ENCODE results near the gene PKNOX1. TPM values are rescaled to one million over a fixed set of nuclear protein-coding genes. Genes with fewer than 3 reads are reported as not detected.
"Not testable (repeated sequence)": the region's sequence is repeated elsewhere in the genome, so short reads cannot be mapped to it uniquely, and the experiment has no call there.

The PKNOX1 gene
- polyA plus RNA-seq, 3 donors: 24.7 to 30.4 (median 25.7) TPM

DNA sequence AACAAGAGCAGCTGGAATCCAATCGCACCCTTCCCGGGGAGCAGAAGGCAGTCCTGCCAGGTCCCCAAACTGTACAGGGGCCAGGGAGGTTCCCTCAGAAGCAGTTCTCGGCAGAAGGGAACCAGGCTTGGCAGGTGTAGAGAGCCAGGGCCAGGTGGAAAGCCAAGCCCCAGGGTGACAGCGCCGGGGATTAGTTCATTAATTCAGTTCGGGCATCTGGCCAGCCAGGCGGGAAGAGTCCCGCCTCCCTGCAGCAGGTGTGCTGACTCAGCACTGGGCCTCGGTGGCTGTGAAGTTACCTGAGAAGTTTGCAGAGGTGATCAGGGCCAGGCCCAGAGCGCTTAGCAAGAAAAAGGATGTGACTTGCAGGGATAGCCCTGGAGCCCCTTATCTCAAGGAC lies 95.3 kb downstream of the PKNOX1 start:
- DNase-seq (ENCODE audit: extremely low read depth in 1 of 11, low read depth in 9 of 11, low spot score in 4 of 11): not testable (repeated sequence)

DNA sequence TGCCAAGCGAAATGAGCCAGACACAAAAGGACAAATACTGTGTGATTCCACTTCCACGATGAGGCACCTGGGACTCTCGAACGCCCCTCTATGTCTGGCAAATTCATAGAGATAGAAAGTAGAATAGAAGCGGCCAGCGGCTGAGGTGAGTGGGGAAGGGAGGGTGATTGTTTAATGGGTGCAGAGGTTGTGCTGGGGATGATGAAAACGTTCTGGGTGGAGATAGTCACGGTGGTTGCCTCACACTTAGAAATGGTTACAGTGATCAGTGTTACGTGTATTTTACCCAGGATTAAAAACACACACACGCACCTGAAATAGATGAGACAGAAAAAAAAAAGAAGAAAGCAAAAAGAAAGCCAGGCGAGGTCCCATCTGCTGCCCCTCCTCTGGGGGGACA lies 98.4 kb downstream of the PKNOX1 start:
- not testable (repeated sequence) for DNase-seq (ENCODE audit: extremely low read depth in 1 of 11, low read depth in 9 of 11, low spot score in 4 of 11)

DNA sequence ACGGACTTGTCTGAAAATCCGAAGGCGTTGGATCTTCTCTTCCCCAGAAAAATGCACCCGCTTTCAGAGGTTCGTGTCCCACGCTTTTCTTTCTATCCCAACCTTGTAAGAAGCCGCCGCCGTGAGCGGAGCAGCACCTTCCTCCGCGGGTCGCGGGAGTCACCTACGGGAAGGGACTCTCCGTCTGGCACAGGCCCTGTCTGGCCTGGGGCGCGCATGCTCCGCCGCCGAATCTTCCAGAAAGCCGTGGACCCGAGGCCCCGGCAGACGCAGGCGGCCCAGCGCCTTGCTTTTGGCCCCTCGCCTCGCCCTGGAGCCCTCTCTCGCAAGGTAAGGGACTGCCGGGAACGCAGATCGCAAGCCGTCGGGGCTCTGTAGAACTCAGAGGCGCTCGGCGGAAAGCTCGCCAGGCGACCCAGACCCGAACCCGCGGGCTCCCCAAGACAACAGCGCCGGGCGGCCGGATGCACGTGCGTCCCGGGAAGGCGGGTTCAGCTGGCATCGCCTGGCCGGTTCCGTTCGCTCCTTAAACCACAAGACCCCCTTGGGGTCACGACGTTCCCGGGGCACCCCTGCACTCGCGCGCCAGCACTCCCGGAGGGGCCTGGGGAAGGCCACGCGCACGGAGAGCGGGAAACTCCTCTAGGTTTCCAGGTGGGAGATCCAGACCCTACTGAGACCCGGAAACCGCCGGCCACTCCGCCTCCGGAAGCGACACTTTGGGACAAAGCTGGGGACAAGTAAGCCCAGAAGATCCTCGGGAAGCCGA lies 100.2 kb downstream of the PKNOX1 start:
- DNase-seq (ENCODE audit: extremely low read depth in 1 of 11, low read depth in 9 of 11, low spot score in 4 of 11): not testable (repeated sequence)

DNA sequence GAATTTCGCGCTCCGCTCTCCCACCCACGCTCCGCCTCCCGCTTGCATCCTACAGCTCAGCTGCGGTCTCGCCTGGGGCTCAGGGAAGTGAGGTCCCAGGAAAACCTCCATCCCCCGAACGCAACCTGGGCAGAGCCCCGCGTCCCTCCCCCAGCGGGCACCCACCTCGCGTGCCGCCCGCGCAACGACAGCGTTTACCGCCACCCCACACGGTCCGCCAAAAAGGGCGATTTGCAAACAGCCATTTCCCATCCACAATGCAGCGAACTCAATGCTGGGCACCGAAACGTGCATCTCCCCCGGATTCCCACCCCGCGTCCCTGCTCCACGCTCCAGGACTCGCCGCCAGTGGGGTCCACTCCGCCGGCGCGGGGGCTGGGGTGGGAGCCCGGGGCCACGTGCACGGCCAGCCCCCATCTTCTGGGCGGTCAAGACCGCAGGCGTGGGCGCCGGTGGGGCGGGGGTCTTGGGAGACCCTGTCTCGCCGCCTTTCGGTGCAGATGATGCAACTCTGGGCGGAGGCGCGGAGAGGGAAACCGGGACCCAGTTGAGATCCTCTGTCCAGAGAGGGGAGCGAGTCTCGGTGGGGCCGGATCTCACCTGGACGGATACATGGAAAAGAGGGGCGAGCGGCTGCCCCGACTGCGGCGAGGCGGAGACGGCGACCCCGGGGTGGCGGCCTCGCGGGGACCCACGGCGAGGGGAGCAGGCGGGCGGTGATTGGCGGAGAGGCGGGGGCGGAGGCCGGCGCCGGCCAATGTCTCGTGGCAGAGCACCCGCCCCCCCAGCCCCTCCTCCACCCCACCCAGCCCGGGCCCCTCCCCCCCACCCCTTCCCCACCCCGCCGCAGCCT lies 101.0 kb downstream of the PKNOX1 start, which contains the start of gene CBS:
TSS of gene CBS (minus strand) at position 666 of the 853 bp plus-strand sequence. CDS start 3,642 bp downstream, outside the sequence.
- not testable (repeated sequence) for DNase-seq (ENCODE audit: extremely low read depth in 1 of 11, low read depth in 9 of 11, low spot score in 4 of 11)

DNA sequence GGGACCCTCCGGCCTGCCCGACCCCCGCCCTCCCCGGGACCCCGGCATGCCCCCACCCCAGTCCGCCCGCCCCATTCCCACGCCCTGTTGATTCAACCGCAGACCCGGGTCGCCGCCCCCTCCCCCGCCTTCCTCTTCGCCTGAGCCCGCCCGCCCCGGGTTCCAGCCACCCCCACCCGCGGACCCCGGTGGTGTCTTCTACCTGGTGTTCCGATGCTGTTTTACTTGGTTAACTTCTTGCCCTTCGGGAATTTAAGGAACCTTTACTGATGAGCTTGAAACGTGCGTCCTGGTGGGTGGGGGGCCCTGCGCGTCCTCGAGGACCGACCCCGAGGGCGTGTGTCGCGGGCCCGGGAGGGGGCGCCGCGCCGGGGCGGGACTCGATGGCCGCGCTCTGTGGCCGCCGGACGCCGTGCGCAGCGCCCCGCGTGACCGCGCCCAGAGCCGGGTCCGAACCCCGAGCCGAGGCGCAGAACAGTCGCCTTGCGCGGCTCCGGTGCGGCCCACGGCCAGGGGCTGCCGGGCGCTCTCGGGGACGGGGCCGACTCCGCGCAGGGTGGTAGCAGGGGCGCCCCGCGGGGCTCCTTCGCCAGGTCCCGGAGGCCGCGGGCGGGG lies 101.8 kb downstream of the PKNOX1 start:
- DNase-seq (ENCODE audit: extremely low read depth in 1 of 11, low read depth in 9 of 11, low spot score in 4 of 11): not testable (repeated sequence)

DNA sequence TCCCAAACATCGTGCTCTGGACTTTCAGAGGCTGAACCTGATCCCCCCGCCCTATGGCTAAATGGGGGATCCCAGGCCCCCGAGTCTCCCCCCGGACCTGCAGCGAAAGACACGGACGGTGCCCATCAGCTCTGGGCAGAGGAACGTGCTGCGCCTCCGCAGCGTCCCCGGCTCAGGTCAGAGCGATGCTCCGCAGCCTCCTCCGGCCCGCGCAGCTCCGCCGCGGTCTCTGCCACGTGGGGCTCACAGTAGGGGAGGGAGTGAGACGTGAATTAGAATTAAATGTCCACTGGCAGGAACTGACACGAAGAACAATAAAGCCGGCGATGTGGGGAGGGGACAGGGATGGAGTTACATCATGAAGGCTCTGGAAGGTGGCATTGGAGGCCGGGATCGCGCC lies 102.3 kb downstream of the PKNOX1 start:
- DNase-seq (ENCODE audit: extremely low read depth in 1 of 11, low read depth in 9 of 11, low spot score in 4 of 11): not testable (repeated sequence)

DNA sequence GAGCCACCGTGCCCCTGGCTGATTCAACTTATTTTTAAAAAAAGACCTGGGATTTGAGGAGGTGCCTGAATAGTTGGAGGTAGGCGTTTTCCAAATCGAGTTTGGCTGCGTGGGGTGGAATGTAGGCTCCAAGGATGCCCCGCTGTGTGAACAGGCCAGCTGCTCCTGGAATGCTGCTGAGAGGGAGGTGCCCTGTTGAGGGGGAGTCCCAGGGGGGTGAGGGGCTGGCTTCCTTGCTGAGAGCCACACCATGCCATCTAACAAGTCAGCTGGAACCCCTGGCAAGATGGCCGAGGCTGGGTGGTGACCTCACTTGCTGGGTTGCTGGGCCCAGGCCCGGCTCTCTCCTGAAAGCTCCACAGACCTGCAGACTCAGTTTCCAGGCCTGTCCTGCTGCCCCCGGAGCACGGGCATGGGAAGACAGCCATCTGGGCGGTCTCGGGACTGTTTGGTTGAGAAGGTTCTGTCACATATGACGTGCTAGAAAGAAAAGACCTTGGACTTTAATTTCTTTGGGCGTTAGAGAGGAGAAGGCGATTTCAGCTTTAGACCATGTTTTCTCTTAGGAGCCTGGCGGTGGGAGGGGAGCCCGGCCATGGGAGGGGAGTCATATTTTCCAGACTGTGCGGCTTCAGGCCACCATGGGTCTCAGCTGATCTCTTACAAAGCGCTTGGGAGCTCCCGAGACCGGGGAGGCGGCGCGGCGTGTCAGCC lies 108.4 kb downstream of the PKNOX1 start:
- DNase-seq (ENCODE audit: extremely low read depth in 1 of 11, low read depth in 9 of 11, low spot score in 4 of 11): not testable (repeated sequence)

Other genes with a start within 250 kb of the PKNOX1 start
- 10 to 100 TPM in 2 of 3 donors, 1 to 10 TPM in 1; 7.4 to 12.6 (median 12.4) TPM for gene WDR4, start 95.0 kb upstream of the PKNOX1 start, polyA plus RNA-seq (ENCODE audit: insufficient read length in 3 of 3)
- 10 to 100 TPM; 33.0 to 50.5 (median 43.4) TPM for gene NDUFV3, start 81.3 kb upstream of the PKNOX1 start, polyA plus RNA-seq (ENCODE audit: insufficient read length in 3 of 3)
- gene ERVH48-1, start 48.9 kb upstream of the PKNOX1 start, polyA plus RNA-seq (ENCODE audit: insufficient read length in 3 of 3): 1 to 10 TPM in 1 of 3 donors, under 1 TPM in 2; 0.27 to 1.8 (median 0.36) TPM
- gene CBS, start 101.3 kb downstream of the PKNOX1 start, polyA plus RNA-seq (ENCODE audit: insufficient read length in 3 of 3): 10 to 100 TPM; 12.2 to 53.9 (median 27.4) TPM
- gene U2AF1, start 133.0 kb downstream of the PKNOX1 start, polyA plus RNA-seq (ENCODE audit: insufficient read length in 3 of 3): 10 to 100 TPM; 12.3 to 88.6 (median 55.1) TPM
- gene CRYAA, start 194.4 kb downstream of the PKNOX1 start, polyA plus RNA-seq (ENCODE audit: insufficient read length in 3 of 3): under 1 TPM in 2 of 3 donors, not detected in 1; 0.16 to 0.50 TPM